GM12878 (cell line): Measurements from ENCODE around the gene RPP40.

Experiments
- BCLAF1 ChIP-seq: fragments of 450-650 bp; IDR thresholded peaks from 2 replicates; pipeline ENCODE4 v1.6.1; 2017; ENCODE audit warnings: antibody characterized with exemption, mild to moderate bottlenecking, moderate library complexity
- CBX3 ChIP-seq: fragments of 200-600 bp; sonication (generic); IDR thresholded peaks from 2 replicates; pipeline ENCODE4 v1.6.1; 2016; ENCODE audit warnings: low read depth, borderline replicate concordance
- CTCF ChIP-seq, 3 experiments: IDR thresholded peaks in 2 of 3; conservative IDR thresholded peaks in 1 of 3; 2 replicates each; pipeline ENCODE4 v1.5.1; 2011; ENCODE audit warnings: low read depth in 3 of 3, low read length in 3 of 3, mild to moderate bottlenecking in 3 of 3, control low read depth in 2 of 3, moderate library complexity in 2 of 3, inconsistent platforms in 1 of 3, mixed read lengths in 1 of 3; ENCODE audit not compliant: control insufficient read depth in 2 of 3, insufficient read depth in 1 of 3; ENCODE audit errors: extremely low read depth in 1 of 3
- EGR1 ChIP-seq, 2 experiments: IDR thresholded peaks; 1 replicate in 1 of 2; 2 replicates in 1 of 2; pipeline ENCODE4 v1.6.1; 2011 to 2012; ENCODE audit warnings: low read depth in 2 of 2, low read length in 2 of 2, borderline replicate concordance in 1 of 2, mild to moderate bottlenecking in 1 of 2, moderate library complexity in 1 of 2
- EP300 ChIP-seq, 2 experiments: fragments of 150-350 bp in 1 of 2; IDR thresholded peaks; 2 replicates each; pipeline ENCODE4 v1.6.1; 2011 to 2012; ENCODE audit warnings: low read depth in 2 of 2, low read length in 2 of 2, borderline replicate concordance in 1 of 2, improper control_type of control experiment in 1 of 2, inconsistent platforms in 1 of 2; ENCODE audit not compliant: control insufficient read depth in 1 of 2
- LARP7 ChIP-seq: fragments of 450-650 bp; IDR thresholded peaks from 2 replicates; pipeline ENCODE4 v1.6.1; 2017; ENCODE audit warnings: mild to moderate bottlenecking
- NFXL1 ChIP-seq: fragments of 450-650 bp; IDR thresholded peaks from 2 replicates; pipeline ENCODE4 v1.6.1; 2017; ENCODE audit warnings: antibody characterized with exemption, mild to moderate bottlenecking, borderline replicate concordance
- POLR2A ChIP-seq: IDR thresholded peaks from 2 replicates; pipeline ENCODE4 v1.6.1; 2011; ENCODE audit warnings: low read depth, mild to moderate bottlenecking, low read length
- POLR2AphosphoS5 ChIP-seq: IDR thresholded peaks from 2 replicates; pipeline ENCODE4 v1.6.1; 2011; ENCODE audit warnings: mild to moderate bottlenecking, low read length, inconsistent platforms
- RAD21 ChIP-seq: IDR thresholded peaks from 2 replicates; pipeline ENCODE4 v1.6.1; 2011; ENCODE audit warnings: mild to moderate bottlenecking, low read depth, low read length, moderate library complexity; ENCODE audit not compliant: insufficient read depth
- REST ChIP-seq: IDR thresholded peaks from 2 replicates; pipeline ENCODE4 v1.6.1; 2012; ENCODE audit warnings: mild to moderate bottlenecking, low read depth, low read length
- SIN3A ChIP-seq: IDR thresholded peaks from 2 replicates; pipeline ENCODE4 v1.6.1; 2012; ENCODE audit warnings: low read depth, low read length, improper control_type of control experiment

GRCh38 chr6:4974962-4975361 is 28.9 kb downstream of the RPP40 start:
- TF ChIP-seq CTCF (IDR thresholded peaks at IDR 0.05 in 2 of 3, conservative IDR thresholded peaks at IDR 0.05 in 1 of 3; ENCODE audit: control insufficient read depth in 2 of 3, extremely low read depth in 1 of 3, insufficient read depth in 1 of 3, low read depth in 3 of 3, low read length in 3 of 3) (no peak), POLR2A (no peak), BCLAF1 (no peak), LARP7 (no peak), EP300 (IDR thresholded peaks at IDR 0.05; ENCODE audit: borderline replicate concordance in 1 of 2, control insufficient read depth in 1 of 2, low read depth in 2 of 2, low read length in 2 of 2) (no peak), SIN3A (no peak), REST (no peak), NFXL1 (no peak), RAD21 (no peak), CBX3 (no peak), POLR2AphosphoS5 (no peak), EGR1 (IDR thresholded peaks at IDR 0.05; ENCODE audit: borderline replicate concordance in 1 of 2, low read depth in 2 of 2, low read length in 2 of 2) (no peak)
